MG63 (cell line): ENCODE results near the gene TSFM. TPM values are rescaled to one million over a fixed set of nuclear protein-coding genes. Genes with fewer than 3 reads are reported as not detected.
A peak's percentile ranks its signal among the peaks of the same experiment; 100 is the strongest.
"Not testable (repeated sequence)": the region's sequence is repeated elsewhere in the genome, so short reads cannot be mapped to it uniquely, and the experiment has no call there.

Experiments
- DNase-seq: peaks from one replicate; pipeline ENCODE4 v3.0.0-alpha.2; 2020
- H3K27me3 ChIP-seq: fragments of 250-450 bp; sonication (Bioruptor Pico); 2 replicates; pipeline ENCODE4 v1.5.1; 2020; ENCODE audit warnings: mild to moderate bottlenecking, moderate library complexity
- H3K36me3 ChIP-seq: fragments of 250-450 bp; sonication (Bioruptor Pico); 2 replicates; pipeline ENCODE4 v1.5.1; 2020; ENCODE audit warnings: mild to moderate bottlenecking, moderate library complexity
- H3K4me3 ChIP-seq: fragments of 250-450 bp; sonication (Bioruptor Pico); 2 replicates; pipeline ENCODE4 v1.5.1; 2020; ENCODE audit warnings: mild to moderate bottlenecking, moderate library complexity
- H3K9me3 ChIP-seq: fragments of 250-450 bp; sonication (Bioruptor Pico); 2 replicates; pipeline ENCODE4 v1.5.1; 2020; ENCODE audit warnings: mild to moderate bottlenecking, moderate library complexity
- total RNA-seq: library from RNA; depleted of rRNA; stranded (reverse); fragments of >200 nt; shearing (Covaris generic); gene quantifications from 2 replicates; pipeline ENCODE4 v1.2.3, GENCODE V29; 2014; ENCODE audit warnings: low replicate concordance

The TSFM gene
- total RNA-seq, 1 experiment from 2014 or later = 45.4 TPM

DNA sequence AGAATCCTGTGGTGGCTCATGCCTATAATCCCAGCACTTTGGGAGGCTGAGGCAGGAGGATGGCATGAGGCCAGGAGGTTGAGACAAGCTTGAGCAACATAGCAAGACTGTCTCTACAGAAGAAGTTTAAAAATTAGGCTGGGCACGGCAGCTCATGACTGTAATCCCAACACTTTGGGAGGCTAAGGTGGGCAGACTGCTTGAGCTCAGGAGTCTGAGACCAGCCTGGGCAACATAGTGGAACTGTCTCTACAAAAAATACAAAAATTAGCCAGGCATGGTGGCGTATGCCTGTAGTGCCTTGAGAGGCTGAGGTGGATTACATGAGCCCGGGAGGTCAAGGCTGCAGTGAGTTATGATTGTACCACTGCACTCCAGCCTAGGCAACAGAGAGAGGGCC, 14.7 kb upstream of the TSFM start:
- Histone ChIP-seq H3K9me3 (no peaks in the 10 kb centered on the region), H3K27me3 (peaks cover 33% of the 10 kb centered on the region), H3K4me3 (no peak overlapping the region), H3K36me3 (peaks cover 32% of the 10 kb centered on the region)
- DNase-seq = no peak

DNA sequence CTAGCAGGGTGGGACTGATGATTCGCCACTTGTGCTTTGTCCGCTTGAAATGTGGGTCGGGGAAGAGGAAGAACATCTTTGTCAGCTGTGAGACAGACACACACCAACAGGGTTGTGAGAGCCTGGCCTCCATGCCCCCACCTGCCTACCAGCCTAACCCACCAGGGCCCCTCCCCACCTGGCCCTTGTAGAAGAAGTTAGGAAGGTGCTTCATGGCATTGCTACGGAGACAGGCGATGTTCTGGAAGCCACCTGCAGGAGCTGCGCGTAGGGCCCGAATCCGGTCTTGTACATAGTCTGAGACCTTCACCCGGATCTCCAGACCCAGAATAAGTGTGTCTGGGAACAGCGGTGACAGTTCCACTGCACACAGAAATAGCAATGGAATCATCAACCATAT, 13.0 kb upstream of the TSFM start:
- DNase-seq = no peak

DNA sequence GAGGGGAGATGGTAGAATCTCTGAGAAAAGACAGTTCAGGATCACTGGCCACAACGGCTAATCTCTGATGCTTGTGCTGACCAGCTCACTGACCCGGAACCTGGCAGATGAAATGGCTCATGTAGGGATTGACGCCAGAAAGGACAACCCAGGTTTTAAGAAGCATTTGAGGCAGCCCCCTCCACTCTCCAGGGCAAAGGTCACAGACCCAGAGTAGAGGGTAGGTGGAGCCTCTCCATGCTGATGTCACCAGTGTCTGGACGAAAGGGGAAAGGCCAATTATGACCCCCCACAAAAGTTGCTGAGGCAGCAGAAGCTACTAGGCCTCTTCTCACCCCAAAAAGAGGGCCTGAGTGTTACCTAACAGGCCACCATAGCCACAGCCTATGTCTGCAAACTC, 11.9 kb upstream of the TSFM start:
- Histone ChIP-seq H3K36me3 (peaks cover 43% of the 10 kb centered on the region), H3K9me3 (no peaks in the 10 kb centered on the region), H3K4me3 (peak overlapping the region; percentile 84), H3K27me3 (peaks cover 13% of the 10 kb centered on the region)
- DNase-seq = no peak

More for the DNA sequence above, 13.0 kb upstream of the TSFM start:
- no peak overlapping the region for H3K4me3 ChIP-seq
- no peaks in the 10 kb centered on the region for H3K9me3 ChIP-seq
- H3K36me3 ChIP-seq = peaks cover 40% of the 10 kb centered on the region
- H3K27me3 ChIP-seq = peaks cover 24% of the 10 kb centered on the region

DNA sequence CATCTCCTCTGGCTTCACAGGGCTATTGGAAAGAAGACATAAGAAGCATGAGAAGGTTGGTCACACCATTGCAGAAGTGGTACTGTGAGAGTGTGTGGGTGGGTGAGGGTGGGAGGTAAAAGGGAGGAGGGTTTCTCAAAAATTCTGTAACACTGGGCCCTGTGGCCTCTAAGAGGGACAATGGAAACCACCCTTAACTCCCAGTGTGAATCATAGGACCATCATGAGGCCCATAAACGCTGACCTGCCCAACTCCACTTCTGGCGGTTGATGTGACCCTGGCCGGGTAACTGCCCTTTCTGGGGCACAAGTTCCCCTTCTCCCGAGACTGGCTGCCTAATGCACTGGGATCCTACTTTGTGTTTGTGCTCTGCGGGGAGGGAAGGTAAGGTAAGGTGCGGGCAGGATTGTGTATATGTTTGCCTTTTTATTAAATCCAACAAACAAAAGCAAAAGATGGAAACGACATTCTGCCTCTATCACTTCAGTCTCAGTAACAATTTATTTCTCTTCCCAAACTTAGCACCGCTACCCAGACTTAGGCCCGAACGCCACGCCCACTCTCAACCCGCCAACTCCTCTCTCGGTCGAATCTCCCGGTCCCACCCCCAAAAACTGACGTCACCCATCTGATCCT, 11.2 kb upstream of the TSFM start:
- peak overlapping the region; percentile 84 for H3K4me3 ChIP-seq
- peaks cover 49% of the 10 kb centered on the region for H3K36me3 ChIP-seq
- no peaks in the 10 kb centered on the region for H3K9me3 ChIP-seq
- H3K27me3 ChIP-seq = peaks cover 6% of the 10 kb centered on the region
- peak; percentile 93 for DNase-seq

DNA sequence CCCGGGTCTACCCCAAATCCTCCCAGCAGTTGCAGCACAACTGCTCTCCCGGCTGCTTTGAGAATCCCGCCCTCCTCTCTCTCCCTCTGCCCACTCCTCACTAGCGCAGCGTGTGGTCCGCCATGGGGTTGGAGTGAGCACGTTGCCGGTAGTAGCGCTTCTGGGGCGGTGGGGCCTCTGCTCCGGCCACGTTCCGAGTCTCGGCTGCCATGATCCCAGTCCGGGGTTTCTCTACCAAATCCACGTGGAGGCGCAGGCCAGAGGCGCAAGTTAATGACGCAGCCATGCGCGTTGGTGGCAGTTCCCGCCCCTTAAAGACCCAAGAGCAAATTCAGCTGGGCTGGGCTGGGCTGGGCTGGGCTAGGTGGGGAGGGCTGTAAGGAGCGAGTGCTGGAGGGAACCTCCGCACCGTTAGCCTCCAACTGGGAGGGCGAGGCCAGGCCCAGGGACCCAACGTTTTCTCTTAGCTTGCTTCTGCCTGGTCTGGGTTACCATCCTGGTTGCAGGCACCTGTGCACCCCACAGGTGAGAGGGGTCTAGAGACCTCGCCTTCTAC, 10.6 kb upstream of the TSFM start, which contains the start of gene METTL1:
TSS of gene METTL1 (minus strand) at position 233 of the 556 bp plus-strand sequence. CDS start at position 211, 22 bp downstream.
- peak within 1 kb of the TSS; percentile 84 for H3K4me3 ChIP-seq
- H3K27me3 ChIP-seq = peaks cover under 1% of the 10 kb centered on the region; the same call in 1 of the 2 replicates
- peaks cover 49% of the 10 kb centered on the region for H3K36me3 ChIP-seq
- no peaks in the 10 kb centered on the region for H3K9me3 ChIP-seq
- peak; percentile 97 for DNase-seq

DNA sequence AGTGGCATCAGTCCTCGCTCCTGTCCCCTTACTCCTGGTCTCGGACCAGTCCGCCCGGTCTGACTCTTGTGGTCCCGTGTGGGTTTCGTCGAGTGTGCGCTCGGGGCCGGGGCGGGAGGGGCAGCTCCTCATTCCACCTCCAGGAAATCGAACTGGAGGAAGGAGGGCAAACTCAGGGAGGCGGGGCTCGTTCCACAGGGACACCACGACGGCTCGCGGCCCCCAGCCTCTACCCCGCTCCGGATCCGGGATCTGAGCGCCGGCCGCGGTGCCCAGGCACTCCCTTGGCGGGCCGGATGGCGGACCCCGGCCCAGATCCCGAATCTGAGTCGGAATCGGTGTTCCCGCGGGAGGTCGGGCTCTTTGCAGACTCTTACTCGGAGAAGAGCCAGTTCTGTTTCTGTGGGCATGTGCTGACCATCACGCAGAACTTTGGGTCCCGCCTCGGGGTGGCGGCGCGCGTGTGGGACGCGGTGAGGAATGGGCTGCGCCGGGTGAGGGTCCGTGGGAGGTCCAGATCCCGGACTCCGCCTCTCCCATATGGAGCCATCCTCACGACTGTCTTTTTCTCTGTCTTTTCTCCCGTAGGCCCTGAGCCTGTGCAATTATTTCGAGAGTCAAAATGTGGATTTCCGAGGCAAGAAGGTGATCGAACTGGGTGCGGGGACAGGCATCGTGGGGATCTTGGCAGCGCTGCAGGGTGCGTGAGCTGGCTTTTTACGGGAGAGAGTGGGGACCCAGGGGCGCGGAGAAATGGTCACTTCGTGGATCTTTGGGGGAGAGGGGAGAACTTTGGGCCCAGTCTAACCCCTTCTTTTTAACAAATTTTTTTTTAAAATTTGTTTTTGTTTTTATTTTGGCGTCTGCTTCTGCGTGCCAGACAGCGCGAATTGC, 9.9 kb upstream of the TSFM start, which contains the start of gene EEF1AKMT3:
TSS of gene EEF1AKMT3 (plus strand) at position 186 of the 894 bp plus-strand sequence. CDS start at position 297, 111 bp downstream.
- DNase-seq = peak; percentile 76
- Histone ChIP-seq H3K36me3 (peaks cover 54% of the 10 kb centered on the region), H3K27me3 (no peaks in the 10 kb centered on the region), H3K4me3 (peak within 1 kb of the TSS; percentile 84), H3K9me3 (no peaks in the 10 kb centered on the region)

DNA sequence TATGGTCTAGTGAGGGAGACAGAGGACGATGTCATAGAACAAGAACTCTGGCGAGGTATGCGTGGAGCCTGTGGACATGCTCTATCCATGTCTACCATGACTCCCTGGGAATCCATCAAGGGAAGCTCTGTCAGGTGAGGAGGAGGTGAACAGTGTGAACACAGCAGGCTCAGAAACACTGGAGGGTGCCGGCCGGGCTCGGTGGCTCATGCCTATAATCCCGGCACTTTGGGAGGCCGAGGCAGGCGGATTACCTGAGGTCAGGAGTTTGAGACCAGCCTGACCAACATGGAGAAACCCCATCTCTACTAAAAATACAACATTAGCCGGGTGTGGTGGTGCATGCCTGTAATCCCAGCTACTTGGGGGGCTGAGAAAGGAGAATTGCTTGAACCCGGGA, 8.0 kb upstream of the TSFM start:
- not testable (repeated sequence) for DNase-seq, H3K4me3 ChIP-seq, H3K9me3 ChIP-seq, H3K27me3 ChIP-seq
- H3K36me3 ChIP-seq = peaks cover 36% of the 10 kb centered on the region

DNA sequence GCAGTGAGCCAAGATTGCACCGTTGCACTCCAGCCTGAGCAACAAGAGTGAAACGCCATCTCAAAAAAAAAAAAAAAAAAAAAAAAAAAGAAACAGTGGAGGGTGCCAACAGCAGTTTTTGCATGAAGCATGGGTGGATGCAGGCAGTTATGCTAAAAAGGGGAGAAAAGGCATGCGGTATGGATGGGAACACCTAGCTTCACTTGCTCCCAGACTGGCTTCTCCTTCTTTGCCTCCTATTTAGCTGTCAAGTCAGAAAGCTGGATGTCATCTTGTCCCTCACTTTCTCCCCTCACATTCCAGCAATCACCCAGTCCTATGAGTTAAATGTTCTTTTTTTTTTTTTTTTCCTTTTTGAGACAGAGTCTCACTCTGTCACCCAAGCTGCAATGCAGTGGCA, 7.5 kb upstream of the TSFM start:
- Histone ChIP-seq H3K27me3 (no peaks in the 10 kb centered on the region), H3K9me3 (no peaks in the 10 kb centered on the region), H3K36me3 (peaks cover 32% of the 10 kb centered on the region), H3K4me3 (no peak overlapping the region)
- no peak for DNase-seq

DNA sequence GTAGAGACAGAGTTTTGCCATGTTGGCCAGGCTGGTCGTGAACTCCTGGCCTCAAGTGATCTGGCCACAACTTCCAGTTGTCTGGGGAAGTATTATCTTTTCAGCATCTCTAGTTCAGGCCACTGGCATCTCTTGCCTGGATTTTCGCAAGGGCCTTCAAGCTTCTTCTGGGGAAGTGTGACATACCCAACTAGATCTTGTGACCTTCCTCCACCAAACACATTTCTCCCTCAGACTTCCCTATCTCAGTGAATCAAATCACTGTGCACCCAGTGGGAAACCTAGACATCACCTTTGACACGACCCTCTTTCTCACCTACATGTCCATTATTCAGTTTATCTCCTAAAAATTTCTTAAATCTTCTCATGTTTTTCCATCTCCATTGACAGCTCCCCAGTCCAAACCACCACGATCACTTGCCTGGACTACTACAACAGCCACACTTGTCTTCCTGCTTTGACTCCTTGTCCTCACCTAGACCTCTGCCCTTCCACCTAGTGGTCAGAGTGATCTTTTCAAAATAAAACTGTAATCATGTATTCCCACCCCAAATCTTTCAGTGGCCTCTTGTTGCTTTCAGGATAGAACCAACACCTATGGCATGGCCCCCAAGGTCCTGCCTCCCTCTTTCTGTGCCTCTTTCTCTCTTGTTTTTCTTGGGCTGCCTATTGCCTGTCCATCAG, 6.9 kb upstream of the TSFM start:
- Histone ChIP-seq H3K4me3 (no peak overlapping the region), H3K36me3 (peaks cover 25% of the 10 kb centered on the region), H3K9me3 (no peaks in the 10 kb centered on the region), H3K27me3 (no peaks in the 10 kb centered on the region)
- no peak for DNase-seq

DNA sequence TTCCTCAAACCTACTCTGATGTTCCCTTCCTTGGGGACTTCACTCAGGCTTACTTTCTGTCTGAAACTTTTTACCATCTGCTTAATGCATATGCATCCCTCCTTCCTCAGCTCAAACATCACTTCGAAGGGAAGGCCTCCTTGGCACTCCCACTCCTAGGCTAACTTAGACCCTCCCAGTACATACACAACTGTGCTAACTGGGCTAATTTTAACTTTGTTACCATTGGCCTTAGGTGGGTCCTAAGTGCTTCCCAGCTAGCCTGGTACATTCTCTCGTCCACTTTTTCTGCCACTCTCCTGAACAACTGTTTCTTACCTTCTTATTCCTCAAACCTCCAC, 6.4 kb upstream of the TSFM start:
- no peaks in the 10 kb centered on the region for H3K9me3 ChIP-seq
- H3K36me3 ChIP-seq = peaks cover 22% of the 10 kb centered on the region
- no peak overlapping the region for H3K4me3 ChIP-seq
- DNase-seq = no peak
- H3K27me3 ChIP-seq = no peaks in the 10 kb centered on the region

DNA sequence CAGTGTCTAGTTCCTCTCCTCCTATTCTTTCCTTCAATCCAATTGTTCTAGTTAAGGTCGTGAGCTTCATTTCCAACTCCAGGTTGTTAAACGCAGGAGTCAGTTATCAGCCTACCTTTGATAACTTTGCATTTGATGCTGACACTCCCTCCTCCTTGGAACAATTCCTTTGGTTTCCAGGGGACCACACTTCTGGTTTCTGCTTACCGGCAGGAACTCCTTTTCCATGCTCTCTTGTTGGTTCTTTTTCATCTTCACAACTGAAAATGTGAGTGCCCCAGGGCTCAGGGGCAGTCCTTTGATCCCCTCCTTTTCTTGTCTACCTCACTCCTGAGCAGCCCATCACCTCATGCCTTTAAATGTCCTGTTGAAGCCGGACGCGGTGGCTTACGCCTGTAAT, 5.2 kb upstream of the TSFM start:
- Histone ChIP-seq H3K36me3 (peaks cover 22% of the 10 kb centered on the region), H3K27me3 (no peaks in the 10 kb centered on the region), H3K4me3 (no peak overlapping the region), H3K9me3 (no peaks in the 10 kb centered on the region)
- DNase-seq = no peak

DNA sequence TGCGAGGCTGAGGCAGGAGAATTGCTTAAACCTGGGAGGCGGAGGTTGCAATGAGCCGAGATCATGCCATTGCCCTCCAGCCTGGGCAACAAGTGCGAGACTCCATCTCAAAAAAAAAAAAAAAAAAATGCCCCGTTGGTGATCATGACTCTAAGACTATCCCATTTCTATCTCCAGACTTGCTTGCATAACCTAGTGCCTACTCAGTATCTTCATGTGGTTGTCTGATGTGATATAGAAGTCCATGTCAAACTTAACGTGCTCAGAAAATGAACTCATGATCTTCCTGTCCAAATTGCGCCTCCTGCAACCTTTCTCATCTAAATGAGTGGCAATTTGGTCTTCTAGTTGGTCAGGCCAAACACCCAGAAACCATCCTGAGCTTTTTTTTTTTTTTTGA, 4.7 kb upstream of the TSFM start:
- H3K36me3 ChIP-seq = peaks cover 22% of the 10 kb centered on the region
- H3K27me3 ChIP-seq = no peaks in the 10 kb centered on the region
- H3K9me3 ChIP-seq = no peaks in the 10 kb centered on the region
- H3K4me3 ChIP-seq = no peak overlapping the region
- no peak for DNase-seq

DNA sequence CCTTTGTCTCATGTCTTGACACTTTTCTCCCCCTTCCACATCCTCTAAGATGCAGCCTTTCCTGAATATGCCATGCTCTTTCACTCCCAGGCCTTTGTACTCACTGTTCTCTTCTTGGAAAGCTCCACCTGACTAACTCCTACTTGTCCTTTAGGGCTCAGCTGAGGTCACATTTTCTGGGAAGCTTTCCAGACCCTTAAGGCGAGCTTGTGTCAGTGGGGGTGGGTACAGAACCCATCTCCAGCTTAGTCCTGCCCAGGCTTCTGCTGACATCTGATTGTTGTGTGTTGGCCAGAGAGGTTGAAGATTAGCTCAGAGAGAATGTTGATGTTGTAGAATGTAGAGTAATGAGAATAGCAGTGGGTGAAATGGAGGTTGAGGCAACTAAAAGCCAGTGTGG, 2.9 kb upstream of the TSFM start:
- Histone ChIP-seq H3K9me3 (no peaks in the 10 kb centered on the region), H3K4me3 (no peak overlapping the region), H3K36me3 (peaks cover 22% of the 10 kb centered on the region), H3K27me3 (no peaks in the 10 kb centered on the region)
- no peak for DNase-seq

DNA sequence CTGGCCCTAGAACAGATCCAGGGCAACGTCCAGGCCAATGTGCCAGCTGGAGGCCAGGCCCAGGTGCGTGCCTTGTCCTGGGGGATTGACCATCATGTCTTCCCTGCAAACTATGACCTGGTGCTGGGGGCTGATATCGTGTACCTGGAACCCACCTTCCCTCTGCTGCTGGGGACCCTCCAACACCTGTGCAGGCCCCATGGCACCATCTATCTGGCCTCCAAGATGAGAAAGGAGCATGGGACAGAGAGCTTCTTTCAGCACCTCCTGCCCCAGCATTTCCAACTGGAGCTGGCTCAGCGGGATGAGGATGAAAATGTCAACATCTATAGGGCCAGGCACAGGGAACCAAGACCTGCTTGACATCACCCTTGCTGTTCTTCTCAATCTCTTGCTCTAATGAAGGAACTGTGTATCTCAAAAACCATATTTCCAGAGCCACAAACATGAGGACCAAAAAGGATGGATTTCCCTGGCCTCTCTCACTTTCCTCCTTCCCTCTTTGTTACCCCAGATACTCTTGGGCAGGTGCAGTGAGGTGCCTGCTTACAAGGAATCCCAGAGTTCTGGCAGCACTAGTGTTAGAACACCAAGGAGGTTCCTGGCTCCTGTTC, 2.2 kb upstream of the TSFM start:
- no peaks in the 10 kb centered on the region for H3K27me3 ChIP-seq
- H3K36me3 ChIP-seq = peaks cover 27% of the 10 kb centered on the region
- DNase-seq = no peak
- no peaks in the 10 kb centered on the region for H3K9me3 ChIP-seq
- H3K4me3 ChIP-seq = no peak overlapping the region

DNA sequence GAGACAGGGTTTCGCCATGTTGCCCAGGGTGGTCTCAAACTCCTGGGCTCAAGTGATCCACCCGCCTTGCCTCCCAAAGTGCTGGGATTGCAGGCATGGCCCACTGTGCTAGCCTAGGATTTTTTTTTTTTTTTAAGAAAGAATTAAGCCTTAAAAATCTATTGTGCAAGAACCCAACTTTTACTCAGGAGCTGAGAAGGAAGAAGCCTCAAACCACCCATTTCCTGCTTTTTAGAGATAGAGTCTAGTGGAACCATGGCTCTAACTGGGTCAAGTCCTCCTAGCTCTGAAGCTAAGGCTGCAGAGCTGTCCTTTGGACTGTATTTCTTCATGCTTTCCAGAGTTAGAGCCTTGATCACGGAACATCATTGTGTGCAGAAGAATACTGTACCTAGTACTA, 1.3 kb upstream of the TSFM start:
- DNase-seq = no peak
- Histone ChIP-seq H3K27me3 (no peaks in the 10 kb centered on the region), H3K4me3 (no peak overlapping the region), H3K36me3 (peaks cover 28% of the 10 kb centered on the region), H3K9me3 (no peaks in the 10 kb centered on the region)

DNA sequence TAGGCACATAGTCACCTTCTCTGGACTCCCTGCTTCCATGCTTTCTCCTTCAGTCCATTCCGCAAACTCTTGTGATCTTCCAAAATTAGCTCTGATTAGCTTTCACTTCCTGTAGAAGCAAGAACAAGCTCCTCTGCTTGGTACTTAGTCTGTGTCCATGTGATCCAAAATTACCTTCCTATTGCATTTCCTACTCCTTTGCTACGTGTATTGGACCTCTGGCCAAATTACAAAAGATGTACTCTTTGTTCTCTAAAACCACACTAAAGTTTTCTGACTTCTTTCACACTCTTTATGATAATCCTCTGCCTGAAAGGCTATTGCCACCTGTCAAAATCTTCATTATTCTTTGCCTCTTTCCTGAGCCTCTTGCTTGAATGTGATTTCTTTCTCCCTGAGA, 786 bp upstream of the TSFM start:
- H3K27me3 ChIP-seq = no peaks in the 10 kb centered on the region
- DNase-seq = no peak
- peaks cover 33% of the 10 kb centered on the region for H3K36me3 ChIP-seq
- no peak overlapping the region for H3K4me3 ChIP-seq
- no peaks in the 10 kb centered on the region for H3K9me3 ChIP-seq

DNA sequence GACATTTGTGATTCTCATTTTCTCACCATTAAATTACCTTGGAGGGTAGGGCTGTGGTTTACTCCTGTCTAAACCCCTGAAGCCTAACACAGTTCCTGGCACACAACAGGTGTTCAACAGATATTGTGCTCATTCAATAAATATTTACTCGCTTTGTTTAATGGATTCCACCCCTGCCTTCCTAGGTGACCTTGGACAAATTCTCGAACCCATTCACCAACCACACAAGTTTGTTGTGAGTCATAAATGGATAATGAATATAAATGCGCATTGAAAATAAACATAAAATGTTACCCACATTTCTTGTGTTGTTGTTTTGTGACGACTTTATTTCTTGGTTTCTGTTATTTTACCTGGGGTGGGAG, 362 bp upstream of the TSFM start:
- H3K9me3 ChIP-seq = no peaks in the 10 kb centered on the region
- no peaks in the 10 kb centered on the region for H3K27me3 ChIP-seq
- H3K4me3 ChIP-seq = peak overlapping the region; percentile 71
- DNase-seq = no peak
- peaks cover 35% of the 10 kb centered on the region for H3K36me3 ChIP-seq
